GM04503 (cell line): ENCODE results near the gene OVAAL.

Experiments
- DNase-seq: peaks from one replicate; pipeline ENCODE4 v3.0.0-alpha.2; 2012; ENCODE audit warnings: low read depth

Gene OVAAL

DNA sequence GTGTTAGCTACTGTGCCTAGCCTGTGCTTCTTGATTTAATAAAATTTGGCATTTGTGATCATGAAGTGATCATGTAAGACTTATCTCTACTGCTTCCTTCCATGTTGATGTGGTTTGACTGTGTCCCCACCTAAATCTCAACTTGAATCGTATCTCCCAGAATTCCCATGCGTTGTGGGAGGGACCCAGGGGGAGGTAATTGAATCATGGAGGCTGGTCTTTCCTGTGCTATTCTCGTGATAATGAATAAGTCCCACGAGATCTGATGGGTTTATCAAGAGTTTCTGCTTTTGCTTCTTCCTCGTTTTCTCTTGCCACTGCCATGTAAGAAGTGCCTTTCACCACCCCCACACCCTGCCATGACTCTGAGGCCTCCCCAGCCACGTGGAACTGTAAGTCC, at the start of gene OVAAL:
TSS of gene OVAAL (plus strand) at position 301 of the 400 bp plus-strand sequence.
- no peak for DNase-seq

- DNase-seq: no peak
Measured at GRCh38 chr1:180510882-180511281, 47.9 kb upstream of the OVAAL start.

GRCh38 chr1:180513531-180513930, 45.2 kb upstream of the OVAAL start:
- DNase-seq: no peak

DNA sequence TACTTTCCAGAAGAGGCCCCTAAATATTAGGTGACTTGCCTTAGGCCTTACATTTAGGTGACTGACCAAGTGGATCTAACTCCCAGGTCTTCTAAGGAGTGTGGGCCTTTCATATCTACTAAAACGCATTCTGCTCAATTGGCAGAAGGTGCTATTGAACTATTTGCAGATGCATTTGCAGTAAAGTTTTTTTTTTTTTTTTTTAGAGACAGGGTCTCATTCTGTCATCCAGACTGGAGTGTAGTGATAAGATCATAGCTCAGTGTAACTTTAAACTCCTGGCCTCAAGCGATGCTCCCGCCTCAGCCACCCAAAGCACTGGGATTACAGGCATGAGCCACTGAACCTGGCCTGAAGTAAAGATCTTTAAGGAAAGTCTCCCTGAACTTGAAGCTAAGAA, 43.4 kb upstream of the OVAAL start:
- DNase-seq: no peak

DNA sequence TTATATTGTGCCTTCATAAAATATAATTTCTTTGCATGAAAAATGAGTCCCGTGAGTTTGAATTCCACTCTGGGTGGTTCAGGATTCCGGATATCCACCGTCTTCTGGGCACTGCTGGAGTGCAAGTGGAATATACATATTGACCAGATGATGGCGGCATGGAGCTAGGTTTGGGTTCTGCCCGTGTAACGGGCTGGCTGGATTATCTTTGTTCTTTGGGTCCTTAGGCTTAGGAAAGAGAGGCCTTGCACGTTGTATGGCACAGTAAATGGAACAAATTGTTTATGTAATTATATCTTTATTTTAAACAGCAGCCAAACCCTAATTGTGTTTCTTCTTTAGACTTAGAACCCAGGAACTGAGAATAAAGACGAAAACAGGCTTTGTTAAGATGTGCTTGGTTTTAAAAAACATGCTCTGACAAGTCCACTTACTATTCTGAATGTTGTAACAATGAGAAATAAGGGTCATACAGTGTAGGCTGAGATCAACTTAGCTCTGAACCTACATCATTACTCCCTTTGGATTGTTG, 42.8 kb upstream of the OVAAL start:
- peak; percentile 37 for DNase-seq

DNA sequence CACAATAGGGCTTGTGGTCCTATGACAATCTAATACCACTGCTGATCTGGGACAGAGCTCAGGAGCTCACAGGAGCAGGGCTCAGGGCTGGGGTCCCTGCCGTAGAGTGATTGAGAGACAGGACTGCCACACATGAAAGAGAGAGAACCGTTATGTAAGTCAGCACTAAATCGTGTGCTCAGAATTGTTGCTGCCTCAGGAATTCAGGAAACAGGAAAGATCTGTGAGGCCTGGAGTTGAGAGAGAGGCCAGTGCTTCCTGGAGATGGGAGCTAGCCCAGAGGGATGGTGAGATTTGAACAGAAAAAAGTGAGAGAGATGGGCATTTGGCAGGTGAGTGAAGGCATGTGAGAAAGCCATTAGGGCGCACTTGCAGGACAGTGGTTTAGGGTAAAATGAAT, 38.9 kb upstream of the OVAAL start:
- DNase-seq: no peak

GRCh38 chr1:180521474-180522212, 37.1 kb upstream of the OVAAL start:
- no peak for DNase-seq

DNA sequence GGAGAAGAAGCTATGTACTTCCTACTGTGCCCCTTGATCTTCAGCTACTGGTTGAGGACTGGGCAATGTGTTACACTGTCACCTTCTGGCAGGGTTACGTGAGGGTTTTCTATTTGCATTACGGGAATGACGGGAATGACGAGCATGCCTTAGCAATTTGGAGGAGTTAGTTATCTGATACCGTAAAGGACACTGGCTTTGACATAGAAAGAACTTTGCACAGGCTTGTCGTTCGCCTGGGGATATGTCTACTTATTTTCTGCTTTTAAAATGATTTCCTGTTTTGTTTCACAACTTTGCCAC, 36.6 kb upstream of the OVAAL start:
- no peak for DNase-seq

- DNase-seq: no peak
Measured at GRCh38 chr1:180524160-180524914, 34.4 kb upstream of the OVAAL start.

DNA sequence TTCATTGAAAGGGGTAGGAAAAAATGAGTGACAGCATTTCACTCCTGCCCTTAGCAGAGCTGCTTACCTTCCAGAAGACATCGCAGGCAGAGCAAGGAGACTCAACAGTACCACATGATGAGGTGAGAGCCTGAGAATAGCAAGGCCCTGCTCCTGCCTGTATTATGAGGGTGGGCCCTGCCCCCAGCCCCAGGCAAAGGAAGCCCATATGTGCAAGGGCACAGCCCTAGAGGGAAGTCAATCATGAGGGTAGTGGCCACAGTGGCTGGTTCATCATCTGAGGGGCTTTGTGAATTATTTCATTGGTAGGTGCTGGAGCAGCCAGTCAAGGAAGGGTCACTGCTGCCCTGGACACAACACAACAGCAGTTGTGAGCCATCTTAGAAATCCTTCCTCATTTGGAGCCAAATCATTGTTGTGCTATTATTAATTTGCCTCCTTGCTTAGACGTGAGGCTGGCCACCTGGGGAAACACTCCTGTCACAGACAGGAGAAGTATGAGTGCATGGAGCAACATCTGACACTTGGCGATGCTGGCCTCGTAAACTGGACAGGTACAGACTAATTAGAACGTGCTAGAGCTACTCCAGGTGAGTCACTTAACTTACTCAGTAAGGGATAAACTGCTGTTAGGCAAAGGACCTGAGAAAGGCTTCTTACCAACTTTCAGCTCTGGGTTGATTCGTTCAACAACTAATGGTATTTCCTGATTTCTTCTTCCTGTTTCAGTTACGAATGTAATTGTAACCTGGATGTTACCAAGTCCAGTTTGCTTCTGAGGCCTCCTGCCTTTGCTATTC, 33.6 kb upstream of the OVAAL start:
- no peak for DNase-seq

DNA sequence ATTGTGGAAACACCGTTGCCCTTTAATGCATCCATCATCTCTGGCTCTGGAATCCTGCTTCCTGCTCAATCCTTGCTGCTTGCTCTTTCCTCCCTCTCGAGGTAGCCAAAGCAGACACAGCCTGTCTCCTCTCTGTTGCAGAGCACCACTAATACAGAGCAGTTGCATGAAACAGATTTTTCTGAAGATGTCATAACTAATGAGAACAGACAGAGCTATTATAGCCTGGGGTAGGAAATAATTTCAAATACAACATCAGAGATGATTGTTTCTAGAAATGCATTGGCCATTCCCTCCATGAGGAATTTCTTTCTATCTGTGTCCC, 33.1 kb upstream of the OVAAL start:
- DNase-seq: no peak

- no peak for DNase-seq
Measured at GRCh38 chr1:180527101-180527669, 31.6 kb upstream of the OVAAL start.

- no peak for DNase-seq
Measured at GRCh38 chr1:180528868-180529470, 29.8 kb upstream of the OVAAL start.

GRCh38 chr1:180530501-180530900, 28.3 kb upstream of the OVAAL start:
- peak; percentile 56 for DNase-seq

- no peak for DNase-seq
Measured at GRCh38 chr1:180532854-180533253, 25.9 kb upstream of the OVAAL start.

- DNase-seq: no peak
Measured at GRCh38 chr1:180533266-180533987, 25.3 kb upstream of the OVAAL start.

GRCh38 chr1:180534214-180534613, 24.6 kb upstream of the OVAAL start:
- no peak for DNase-seq

DNA sequence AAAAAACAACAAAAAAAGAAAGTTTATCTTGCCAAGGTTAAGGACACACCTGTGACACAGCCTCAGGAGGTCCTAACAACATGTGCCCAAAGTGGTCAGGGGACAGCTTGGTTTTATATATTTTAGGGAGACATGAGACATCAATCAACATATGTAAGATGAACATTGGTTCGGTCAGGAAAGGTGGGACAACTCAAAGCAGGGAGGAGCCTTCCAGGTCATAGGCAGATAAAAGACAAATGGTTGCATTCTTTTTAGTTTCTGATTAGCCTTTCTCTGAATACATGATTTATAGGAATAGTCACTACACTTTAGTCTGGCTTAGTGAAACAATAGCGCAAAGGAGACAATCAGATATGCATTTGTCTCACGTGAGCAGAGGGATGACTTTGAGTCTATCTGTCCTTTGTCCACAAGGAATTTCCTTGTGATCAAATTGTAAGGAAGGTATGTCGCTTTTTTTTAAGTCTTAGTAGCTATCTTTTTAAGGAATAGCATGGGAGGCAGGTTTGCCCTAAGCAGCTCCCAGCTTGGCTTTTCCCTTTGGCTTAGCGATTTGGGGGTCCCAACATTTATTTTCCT, 23.3 kb upstream of the OVAAL start:
- DNase-seq: no peak

DNA sequence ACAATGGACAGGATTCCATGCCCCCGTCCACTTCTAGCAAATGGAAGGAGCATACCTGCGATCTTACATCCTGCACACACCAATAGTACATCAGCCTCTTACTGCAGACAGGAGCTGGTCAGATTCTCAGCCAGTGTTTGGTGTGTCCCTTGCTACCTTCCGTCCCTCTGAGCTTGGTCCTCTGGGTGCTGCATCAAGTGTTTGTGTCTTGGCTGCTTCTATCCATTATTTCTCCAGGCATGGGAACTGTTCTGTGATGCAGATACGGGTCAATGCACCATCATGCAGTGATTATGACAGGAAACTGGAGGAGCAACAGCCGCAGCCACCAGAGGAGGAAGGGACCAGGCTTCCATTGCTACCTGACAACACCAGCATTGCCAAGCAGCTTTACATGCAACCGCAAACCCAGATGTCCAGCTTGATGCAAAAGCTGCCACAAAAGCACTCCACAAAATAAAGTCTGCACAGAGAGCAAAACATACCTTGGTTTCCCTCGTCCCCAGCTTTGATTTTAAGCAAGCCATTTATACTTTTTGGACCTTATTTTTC, 21.9 kb upstream of the OVAAL start:
- no peak for DNase-seq

DNA sequence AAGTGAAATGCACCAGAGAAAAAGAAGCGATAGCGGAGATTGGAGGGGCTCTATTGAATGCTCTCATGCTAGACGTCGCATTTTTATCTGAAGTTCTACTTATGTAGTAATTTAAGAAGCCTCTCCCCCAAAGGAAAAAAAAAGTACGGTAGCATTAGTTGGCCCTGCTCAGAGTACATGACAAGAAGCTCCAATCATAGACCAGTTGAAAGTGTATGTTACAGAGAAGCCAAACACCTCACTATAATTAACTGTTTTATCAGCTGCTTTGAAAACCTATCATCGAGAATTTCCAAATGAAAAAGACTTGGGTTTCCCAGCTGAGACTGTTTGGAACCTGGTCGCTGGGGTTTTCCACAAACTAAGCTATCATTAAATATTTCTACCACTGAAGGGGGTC, 19.6 kb upstream of the OVAAL start:
- no peak for DNase-seq
